IMR-90 (cell line): ENCODE data around the gene COL1A1. TPM values are rescaled to one million over a fixed set of nuclear protein-coding genes. Genes with fewer than 3 reads are reported as not detected.

Experiments used
- BHLHE40 ChIP-seq: fragments of 150-350 bp; IDR thresholded peaks from 2 replicates; pipeline ENCODE4 v1.6.1; 2016; ENCODE audit warnings: mild to moderate bottlenecking, low read depth, low read length
- FOS ChIP-seq: fragments of 150-350 bp; IDR thresholded peaks from 2 replicates; pipeline ENCODE4 v1.6.1; 2016; ENCODE audit warnings: low read depth, low read length
- polyA plus RNA-seq, 3 experiments: library from polyadenylated mRNA; depleted of rRNA; stranded (reverse); fragments of >200 nt; gene quantifications; 2 replicates each; pipeline ENCODE4 v1.2.3, GENCODE V29; 2012; ENCODE audit warnings: low replicate concordance in 1 of 3
- total RNA-seq: library from RNA; depleted of rRNA; stranded (reverse); fragments of >200 nt; gene quantifications from 2 replicates; pipeline ENCODE4 v1.2.3, GENCODE V29; 2012
- TF ChIP-seq, protein P1 (sequence below): fragments of 150-350 bp; IDR thresholded peaks from 2 replicates; pipeline ENCODE4 v1.6.1; 2017; ENCODE audit warnings: mild to moderate bottlenecking, antibody characterized with exemption, low read length, low read depth

Gene COL1A1
- total and polyA plus RNA-seq, 2 of the 4 experiments (the other 2 are of a cell fraction): 2,180 to 4,350 TPM

DNA sequence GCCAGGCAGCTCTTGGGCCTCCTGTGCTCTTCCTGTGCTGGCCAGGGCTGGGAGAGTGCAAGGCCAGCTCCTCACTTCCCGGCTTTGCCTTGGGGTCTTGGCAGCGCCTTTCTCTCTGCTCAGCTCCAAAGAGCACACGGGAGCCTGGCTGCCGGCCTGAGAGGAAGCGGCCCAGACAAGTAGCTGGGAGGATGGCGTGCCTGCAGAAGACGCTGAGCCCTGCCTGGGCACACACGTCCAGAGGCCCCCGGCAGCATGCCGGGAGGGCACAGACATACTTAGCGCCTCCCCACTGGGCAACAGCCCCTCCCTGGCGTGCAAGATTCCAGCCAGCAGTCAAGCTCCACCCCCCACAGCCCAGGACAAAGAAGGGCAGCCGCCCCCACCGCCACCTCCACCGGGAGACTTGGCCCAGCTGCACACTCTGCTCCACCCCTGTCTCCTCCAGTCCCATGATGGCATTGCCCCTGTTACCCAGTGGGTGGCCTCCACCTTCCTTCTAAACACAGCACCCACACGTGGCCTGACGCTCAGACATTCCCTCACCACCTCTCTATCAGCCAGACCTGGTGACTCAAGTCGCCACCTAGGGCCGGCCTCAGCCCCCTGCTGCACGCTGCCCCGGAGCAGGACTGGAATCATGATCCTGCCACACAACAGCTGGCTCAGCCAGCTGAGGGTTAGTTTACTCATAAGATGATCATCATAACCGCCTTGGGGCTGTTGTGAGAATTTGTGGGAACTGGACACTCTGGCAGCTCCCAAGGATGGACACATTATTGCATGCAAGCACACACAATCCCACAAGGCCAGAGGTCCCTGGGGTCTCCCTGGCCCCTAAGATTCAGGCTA is 23.2 kb downstream of the COL1A1 start (continued):
- TF ChIP-seq, protein P1, sequence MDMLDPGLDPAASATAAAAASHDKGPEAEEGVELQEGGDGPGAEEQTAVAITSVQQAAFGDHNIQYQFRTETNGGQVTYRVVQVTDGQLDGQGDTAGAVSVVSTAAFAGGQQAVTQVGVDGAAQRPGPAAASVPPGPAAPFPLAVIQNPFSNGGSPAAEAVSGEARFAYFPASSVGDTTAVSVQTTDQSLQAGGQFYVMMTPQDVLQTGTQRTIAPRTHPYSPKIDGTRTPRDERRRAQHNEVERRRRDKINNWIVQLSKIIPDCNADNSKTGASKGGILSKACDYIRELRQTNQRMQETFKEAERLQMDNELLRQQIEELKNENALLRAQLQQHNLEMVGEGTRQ: peak; percentile 92
- TF ChIP-seq BHLHE40: peak; percentile 80
- peak; percentile 95 for TF ChIP-seq FOS
